DOHH2 (cell line): Measurements from ENCODE around the gene MAP2K6.

Experiments
- EZH2phosphoT487 ChIP-seq: fragments of 200-600 bp; sonication (generic); IDR thresholded peaks from 2 replicates; pipeline ENCODE4 v1.6.1; 2017; ENCODE audit warnings: borderline replicate concordance, mild to moderate bottlenecking, antibody characterized with exemption, low read length, moderate library complexity, mixed read lengths
- TF ChIP-seq, protein P1 (sequence below): fragments of 200-600 bp; sonication (generic); IDR thresholded peaks from one replicate; pipeline ENCODE4 v1.5.1; 2014; ENCODE audit warnings: antibody characterized with exemption, mild to moderate bottlenecking, low read depth, low read length; ENCODE audit not compliant: poor library complexity, severe bottlenecking

DNA sequence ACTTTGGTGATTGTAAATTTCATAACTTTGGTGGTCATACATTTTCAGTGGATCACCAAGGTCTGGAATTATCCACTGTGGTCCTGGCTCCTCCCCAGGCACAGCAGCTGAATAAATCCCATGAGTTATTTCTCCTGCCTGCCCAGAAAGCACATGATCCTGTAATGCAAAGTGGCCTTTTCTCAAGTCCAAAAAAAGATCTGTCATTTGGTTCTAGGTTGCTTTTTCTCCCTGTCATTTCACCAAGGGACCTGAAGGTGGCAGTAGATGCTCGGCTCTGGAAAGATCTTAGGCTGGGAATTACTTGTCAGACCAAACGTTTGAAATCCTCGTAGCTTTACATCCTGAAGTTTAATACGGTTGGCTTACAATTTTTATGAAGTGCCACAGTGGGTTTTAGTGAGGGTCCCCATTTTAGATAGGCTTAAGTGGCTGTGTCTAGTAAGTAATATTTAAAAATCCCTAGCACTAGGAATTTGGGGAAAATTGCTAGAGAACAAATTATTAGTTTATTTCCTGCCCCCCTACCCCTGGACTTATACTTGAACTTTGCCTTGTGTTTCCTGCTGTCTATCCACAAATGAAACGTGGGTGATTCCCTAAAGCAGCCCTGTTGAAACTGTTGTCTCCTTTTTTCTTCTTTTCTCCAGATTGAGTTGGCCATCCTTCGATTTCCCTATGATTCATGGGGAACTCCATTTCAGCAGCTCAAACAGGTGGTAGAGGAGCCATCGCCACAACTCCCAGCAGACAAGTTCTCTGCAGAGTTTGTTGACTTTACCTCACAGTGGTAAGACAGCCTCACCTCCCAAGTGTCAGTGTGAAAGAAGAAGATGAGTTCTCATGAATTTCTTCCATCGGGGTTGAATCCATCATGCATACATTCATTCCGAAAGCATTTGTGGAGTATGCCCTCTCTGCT lies 111.7 kb downstream of the MAP2K6 start:
- TF ChIP-seq, protein P1, sequence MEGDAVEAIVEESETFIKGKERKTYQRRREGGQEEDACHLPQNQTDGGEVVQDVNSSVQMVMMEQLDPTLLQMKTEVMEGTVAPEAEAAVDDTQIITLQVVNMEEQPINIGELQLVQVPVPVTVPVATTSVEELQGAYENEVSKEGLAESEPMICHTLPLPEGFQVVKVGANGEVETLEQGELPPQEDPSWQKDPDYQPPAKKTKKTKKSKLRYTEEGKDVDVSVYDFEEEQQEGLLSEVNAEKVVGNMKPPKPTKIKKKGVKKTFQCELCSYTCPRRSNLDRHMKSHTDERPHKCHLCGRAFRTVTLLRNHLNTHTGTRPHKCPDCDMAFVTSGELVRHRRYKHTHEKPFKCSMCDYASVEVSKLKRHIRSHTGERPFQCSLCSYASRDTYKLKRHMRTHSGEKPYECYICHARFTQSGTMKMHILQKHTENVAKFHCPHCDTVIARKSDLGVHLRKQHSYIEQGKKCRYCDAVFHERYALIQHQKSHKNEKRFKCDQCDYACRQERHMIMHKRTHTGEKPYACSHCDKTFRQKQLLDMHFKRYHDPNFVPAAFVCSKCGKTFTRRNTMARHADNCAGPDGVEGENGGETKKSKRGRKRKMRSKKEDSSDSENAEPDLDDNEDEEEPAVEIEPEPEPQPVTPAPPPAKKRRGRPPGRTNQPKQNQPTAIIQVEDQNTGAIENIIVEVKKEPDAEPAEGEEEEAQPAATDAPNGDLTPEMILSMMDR = peak; percentile 78
- no peak for TF ChIP-seq EZH2phosphoT487
